Measurements from ENCODE around the gene RGMB. TPM values are rescaled to one million over a fixed set of nuclear protein-coding genes. Genes with fewer than 3 reads are reported as not detected.

Gene RGMB
- total RNA-seq, 1 experiment from 2014 or later: 20.3 TPM

DNA sequence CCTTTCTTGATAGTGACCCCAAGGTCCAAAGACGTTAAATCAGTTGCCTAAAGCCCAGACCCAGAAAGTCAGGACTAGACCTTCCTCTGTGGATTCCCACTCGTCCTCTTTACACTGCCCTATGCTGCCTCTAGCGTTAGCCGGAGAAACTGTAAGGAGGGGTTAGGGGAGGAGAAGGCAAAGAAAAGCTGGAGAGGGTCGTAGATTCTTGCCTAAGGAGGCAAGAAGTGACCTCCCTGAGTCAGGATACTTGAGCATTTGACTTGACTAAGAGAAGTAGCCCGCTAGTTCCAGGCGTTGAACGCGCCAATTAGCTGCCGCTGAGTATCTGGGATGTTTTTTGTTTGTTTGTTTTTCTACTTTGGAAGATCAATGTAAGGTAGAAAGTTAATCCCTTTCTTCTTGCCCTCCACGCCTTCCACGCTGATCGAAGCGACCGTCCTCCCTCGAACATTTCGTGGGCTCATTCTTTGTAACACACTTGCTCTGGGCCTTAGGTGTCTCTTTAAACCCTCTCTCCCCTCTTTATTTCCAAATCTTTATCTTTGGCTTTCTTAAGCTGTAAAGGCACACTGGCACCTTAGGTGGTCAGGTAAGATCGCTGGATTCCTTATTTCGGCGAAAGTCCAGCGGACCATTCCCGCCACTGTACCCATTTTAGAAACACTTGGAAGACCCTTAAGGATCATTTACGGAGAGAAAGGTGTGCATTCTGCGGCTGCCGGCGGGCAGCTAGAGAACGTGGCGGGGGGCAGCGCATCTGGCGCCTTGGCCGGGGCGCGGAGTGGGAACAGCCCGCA, 5.1 kb upstream of the RGMB start:
- TF ChIP-seq, protein P1, sequence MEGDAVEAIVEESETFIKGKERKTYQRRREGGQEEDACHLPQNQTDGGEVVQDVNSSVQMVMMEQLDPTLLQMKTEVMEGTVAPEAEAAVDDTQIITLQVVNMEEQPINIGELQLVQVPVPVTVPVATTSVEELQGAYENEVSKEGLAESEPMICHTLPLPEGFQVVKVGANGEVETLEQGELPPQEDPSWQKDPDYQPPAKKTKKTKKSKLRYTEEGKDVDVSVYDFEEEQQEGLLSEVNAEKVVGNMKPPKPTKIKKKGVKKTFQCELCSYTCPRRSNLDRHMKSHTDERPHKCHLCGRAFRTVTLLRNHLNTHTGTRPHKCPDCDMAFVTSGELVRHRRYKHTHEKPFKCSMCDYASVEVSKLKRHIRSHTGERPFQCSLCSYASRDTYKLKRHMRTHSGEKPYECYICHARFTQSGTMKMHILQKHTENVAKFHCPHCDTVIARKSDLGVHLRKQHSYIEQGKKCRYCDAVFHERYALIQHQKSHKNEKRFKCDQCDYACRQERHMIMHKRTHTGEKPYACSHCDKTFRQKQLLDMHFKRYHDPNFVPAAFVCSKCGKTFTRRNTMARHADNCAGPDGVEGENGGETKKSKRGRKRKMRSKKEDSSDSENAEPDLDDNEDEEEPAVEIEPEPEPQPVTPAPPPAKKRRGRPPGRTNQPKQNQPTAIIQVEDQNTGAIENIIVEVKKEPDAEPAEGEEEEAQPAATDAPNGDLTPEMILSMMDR (IDR thresholded peaks at IDR 0.05; ENCODE audit: unreplicated experiment): peak; percentile 92
- Mint-ChIP-seq H3K27ac (ENCODE audit: low read depth, unreplicated experiment) (no peak overlapping the region), H3K4me3 (ENCODE audit: unreplicated experiment) (peak overlapping the region; percentile 95), H3K27me3 (ENCODE audit: insufficient read depth, unreplicated experiment) (no peaks in the 10 kb centered on the region), H3K9me3 (ENCODE audit: unreplicated experiment) (no peaks in the 10 kb centered on the region), H3K36me3 (ENCODE audit: insufficient read depth, unreplicated experiment) (peaks cover 4% of the 10 kb centered on the region), H3K4me1 (ENCODE audit: insufficient read depth, unreplicated experiment) (peaks cover 20% of the 10 kb centered on the region)
- DNase-seq (ENCODE audit: unreplicated experiment): peak; percentile 67
- ChIA-PET POLR2A (interaction anchor here (0.6 to 2.9 kb wide), 9 partner anchors 9 to 1961 kb away, joined by 3 to 9 read pairs (median 4); partner anchors contain the start of gene ERAP1), CTCF (interaction anchor here (0.5 to 6.8 kb wide), 83 partner anchors 8 to 1677 kb away, joined by 3 to 86 read pairs (median 4); no protein-coding TSS in a partner anchor)
- intact Hi-C loops (cut with micrococcal nuclease): loop anchor here (1.0 kb wide), 1 partner anchor 1585 kb away; the partner anchor contains the start of gene RIOK2
- BruUV-seq (replicated peaks): no TSS peak

- intact Hi-C loops (cut with micrococcal nuclease): loop anchor here (1.0 kb wide), 4 partner anchors 263 to 1586 kb away; partner anchors contain the start of gene RIOK2
- peaks cover 4% of the 10 kb centered on the region for H3K36me3 Mint-ChIP-seq (ENCODE audit: insufficient read depth, unreplicated experiment)
- ChIA-PET POLR2A (interaction anchor here (0.7 to 4.4 kb wide), 8 partner anchors 9 to 1961 kb away, joined by 3 to 21 read pairs (median 4); partner anchors contain the start of genes ERAP1 and RIOK2), CTCF (interaction anchor here (0.5 to 6.8 kb wide), 71 partner anchors 9 to 1678 kb away, joined by 3 to 86 read pairs (median 4); partner anchors contain the start of gene RIOK2)
- no peak overlapping the region for H3K27ac Mint-ChIP-seq (ENCODE audit: low read depth, unreplicated experiment)
- no peaks in the 10 kb centered on the region for H3K9me3 Mint-ChIP-seq (ENCODE audit: unreplicated experiment)
- DNase-seq (ENCODE audit: unreplicated experiment): no peak
- TF ChIP-seq, protein P1 (IDR thresholded peaks at IDR 0.05; ENCODE audit: unreplicated experiment): no peak
- no TSS peak for BruUV-seq (replicated peaks)
- no peaks in the 10 kb centered on the region for H3K27me3 Mint-ChIP-seq (ENCODE audit: insufficient read depth, unreplicated experiment)
- peak overlapping the region; percentile 95 for H3K4me3 Mint-ChIP-seq (ENCODE audit: unreplicated experiment)
- H3K4me1 Mint-ChIP-seq (ENCODE audit: insufficient read depth, unreplicated experiment): peaks cover 20% of the 10 kb centered on the region
Measured at GRCh38 chr5:98768960-98769209, 4.6 kb upstream of the RGMB start.

- intact Hi-C loops (cut with micrococcal nuclease): loop anchor here (1.0 kb wide), 3 partner anchors 263 to 1538 kb away; no protein-coding TSS in a partner anchor
- DNase-seq (ENCODE audit: unreplicated experiment): peak; percentile 55
- peak overlapping the region; percentile 19 for H3K27ac Mint-ChIP-seq (ENCODE audit: low read depth, unreplicated experiment)
- peaks cover 4% of the 10 kb centered on the region for H3K36me3 Mint-ChIP-seq (ENCODE audit: insufficient read depth, unreplicated experiment)
- peaks cover 20% of the 10 kb centered on the region for H3K4me1 Mint-ChIP-seq (ENCODE audit: insufficient read depth, unreplicated experiment)
- no peaks in the 10 kb centered on the region for H3K9me3 Mint-ChIP-seq (ENCODE audit: unreplicated experiment)
- H3K4me3 Mint-ChIP-seq (ENCODE audit: unreplicated experiment): peak overlapping the region; percentile 95
- ChIA-PET CTCF (interaction anchor here (0.5 to 6.8 kb wide), 63 partner anchors 8 to 1612 kb away, joined by 3 to 86 read pairs (median 4); partner anchors contain the start of gene RIOK2), POLR2A (interaction anchor here (0.7 to 4.4 kb wide), 12 partner anchors 8 to 1962 kb away, joined by 3 to 21 read pairs (median 4); partner anchors contain the start of genes ERAP1 and RIOK2)
- TF ChIP-seq, protein P1 (IDR thresholded peaks at IDR 0.05; ENCODE audit: unreplicated experiment): peak; percentile 81
- H3K27me3 Mint-ChIP-seq (ENCODE audit: insufficient read depth, unreplicated experiment): no peaks in the 10 kb centered on the region
- BruUV-seq (replicated peaks): no TSS peak
Measured at GRCh38 chr5:98769210-98769958, 4.1 kb upstream of the RGMB start.

- peaks cover 20% of the 10 kb centered on the region for H3K4me1 Mint-ChIP-seq (ENCODE audit: insufficient read depth, unreplicated experiment)
- H3K36me3 Mint-ChIP-seq (ENCODE audit: insufficient read depth, unreplicated experiment): peaks cover 4% of the 10 kb centered on the region
- peak overlapping the region; percentile 19 for H3K27ac Mint-ChIP-seq (ENCODE audit: low read depth, unreplicated experiment)
- intact Hi-C loops (cut with micrococcal nuclease): loop anchor here (1.0 to 10.0 kb wide), 6 partner anchors 262 to 1539 kb away; no protein-coding TSS in a partner anchor
- no peak for DNase-seq (ENCODE audit: unreplicated experiment)
- POLR2A ChIA-PET: interaction anchor here (0.6 to 4.4 kb wide), 10 partner anchors 8 to 1587 kb away, joined by 3 to 21 read pairs (median 4); partner anchors contain the start of gene RIOK2
- H3K4me3 Mint-ChIP-seq (ENCODE audit: unreplicated experiment): peak overlapping the region; percentile 95
- BruUV-seq (replicated peaks): no TSS peak
- CTCF ChIA-PET: interaction anchor here (0.6 to 6.8 kb wide), 30 partner anchors 10 to 1589 kb away, joined by 3 to 86 read pairs (median 4); no protein-coding TSS in a partner anchor
- H3K9me3 Mint-ChIP-seq (ENCODE audit: unreplicated experiment): no peaks in the 10 kb centered on the region
- no peaks in the 10 kb centered on the region for H3K27me3 Mint-ChIP-seq (ENCODE audit: insufficient read depth, unreplicated experiment)
- TF ChIP-seq, protein P1 (IDR thresholded peaks at IDR 0.05; ENCODE audit: unreplicated experiment): no peak
Measured at GRCh38 chr5:98769959-98770208, 3.6 kb upstream of the RGMB start.

Data from MCF 10A (cell line).